GM13977 (cell line): ENCODE measurements around the gene KRT5.

Experiments used
- DNase-seq: peaks from one replicate; pipeline ENCODE4 v3.0.0; 2012; ENCODE audit warnings: low spot score
- CTCF ChIP-seq: IDR thresholded peaks from 2 replicates; pipeline ENCODE4 v1.5.1; 2012; ENCODE audit warnings: mild to moderate bottlenecking, control low read depth; ENCODE audit not compliant: insufficient read depth; ENCODE audit errors: extremely low read depth, missing control alignments
- in situ Hi-C: fragments of 300-500 bp; cut with MboI; formaldehyde crosslinking; loops from one replicate; pipeline ENCODE4 v1.12.0; 2022; ENCODE audit warnings: low sequenced_read_pairs, low pct_unique_long_range_greater_than_20kb, mixed read lengths, inconsistent platforms; ENCODE audit not compliant: unreplicated experiment

The KRT5 gene

GRCh38 chr12:52473768-52474167 lies 46.4 kb downstream of the KRT5 start, which contains the start of gene KRT6C:
TSS of gene KRT6C (minus strand) at chr12:52473805. CDS start at chr12:52473737, 68 bp downstream.
- DNase-seq, result no peak
- in situ Hi-C loops, result no loop called here

GRCh38 chr12:52469853-52470252 lies 50.3 kb downstream of the KRT5 start:
- in situ Hi-C loops, result no loop called here
- no peak for DNase-seq
- TF ChIP-seq CTCF, result no peak

More at GRCh38 chr12:52473768-52474167, 46.4 kb downstream of the KRT5 start, which contains the start of gene KRT6C:
- TF ChIP-seq CTCF, result no peak

- no peak for DNase-seq
- in situ Hi-C loops, result no loop called here
- no peak for TF ChIP-seq CTCF
These were observed 55.3 kb downstream of the KRT5 start for GRCh38 chr12:52464897-52465296.
